NCI-H146 treated with DMSO at 0.1 percent for 48 hours (cell line): ENCODE data around the gene GSDME.

Experiments
- DNase-seq: peaks from one replicate; lab custom pipeline; 2025; ENCODE audit not compliant: unreplicated experiment; lab: John Stamatoyannopoulos, UW

The GSDME gene

GRCh38 chr7:24657980-24658379 lies 99.3 kb downstream of the GSDME start:
- no peak for DNase-seq

- DNase-seq: no peak
Measured at GRCh38 chr7:24656608-24657007, 100.7 kb downstream of the GSDME start.

- DNase-seq: no peak
Measured at GRCh38 chr7:24654305-24654704, 103.0 kb downstream of the GSDME start.

GRCh38 chr7:24653316-24654085 lies 103.8 kb downstream of the GSDME start:
- DNase-seq: no peak

GRCh38 chr7:24652251-24652939 lies 104.9 kb downstream of the GSDME start:
- no peak for DNase-seq
